ENCODE data around the gene SLC2A4RG.

- TF ChIP-seq, protein P1, sequence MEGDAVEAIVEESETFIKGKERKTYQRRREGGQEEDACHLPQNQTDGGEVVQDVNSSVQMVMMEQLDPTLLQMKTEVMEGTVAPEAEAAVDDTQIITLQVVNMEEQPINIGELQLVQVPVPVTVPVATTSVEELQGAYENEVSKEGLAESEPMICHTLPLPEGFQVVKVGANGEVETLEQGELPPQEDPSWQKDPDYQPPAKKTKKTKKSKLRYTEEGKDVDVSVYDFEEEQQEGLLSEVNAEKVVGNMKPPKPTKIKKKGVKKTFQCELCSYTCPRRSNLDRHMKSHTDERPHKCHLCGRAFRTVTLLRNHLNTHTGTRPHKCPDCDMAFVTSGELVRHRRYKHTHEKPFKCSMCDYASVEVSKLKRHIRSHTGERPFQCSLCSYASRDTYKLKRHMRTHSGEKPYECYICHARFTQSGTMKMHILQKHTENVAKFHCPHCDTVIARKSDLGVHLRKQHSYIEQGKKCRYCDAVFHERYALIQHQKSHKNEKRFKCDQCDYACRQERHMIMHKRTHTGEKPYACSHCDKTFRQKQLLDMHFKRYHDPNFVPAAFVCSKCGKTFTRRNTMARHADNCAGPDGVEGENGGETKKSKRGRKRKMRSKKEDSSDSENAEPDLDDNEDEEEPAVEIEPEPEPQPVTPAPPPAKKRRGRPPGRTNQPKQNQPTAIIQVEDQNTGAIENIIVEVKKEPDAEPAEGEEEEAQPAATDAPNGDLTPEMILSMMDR (IDR thresholded peaks at IDR 0.05), result no peak
- no peak for TF ChIP-seq POLR2A (IDR thresholded peaks at IDR 0.05)
- no peak for TF ChIP-seq POLR2AphosphoS5 (IDR thresholded peaks at IDR 0.05)
- no peak for TF ChIP-seq EP300 (IDR thresholded peaks at IDR 0.05)
Measured at GRCh38 chr20:63765902-63766301, 26.3 kb downstream of the SLC2A4RG start.
